Stomach (tissue), 4 donors: ENCODE data around the gene PCDH7.

Experiments used
- POLR2AphosphoS5 ChIP-seq, 3 donors: sonication (generic); formaldehyde crosslinking; IDR thresholded peaks; one replicate each; pipeline ENCODE4 v1.6.1; 2016; ENCODE audit warnings: antibody characterized with exemption in 3 of 3
- TF ChIP-seq, protein P1 (sequence below), 7 experiments: fragments of 450-650 bp in 4 of 7; fragments of 200-600 bp in 3 of 7; sonication (generic) in 3 of 7; IDR thresholded peaks; one replicate each; pipeline ENCODE4 v1.5.1; 2016 to 2019; ENCODE audit warnings: antibody characterized with exemption in 7 of 7, control low read depth in 2 of 7, mild to moderate bottlenecking in 1 of 7

DNA sequence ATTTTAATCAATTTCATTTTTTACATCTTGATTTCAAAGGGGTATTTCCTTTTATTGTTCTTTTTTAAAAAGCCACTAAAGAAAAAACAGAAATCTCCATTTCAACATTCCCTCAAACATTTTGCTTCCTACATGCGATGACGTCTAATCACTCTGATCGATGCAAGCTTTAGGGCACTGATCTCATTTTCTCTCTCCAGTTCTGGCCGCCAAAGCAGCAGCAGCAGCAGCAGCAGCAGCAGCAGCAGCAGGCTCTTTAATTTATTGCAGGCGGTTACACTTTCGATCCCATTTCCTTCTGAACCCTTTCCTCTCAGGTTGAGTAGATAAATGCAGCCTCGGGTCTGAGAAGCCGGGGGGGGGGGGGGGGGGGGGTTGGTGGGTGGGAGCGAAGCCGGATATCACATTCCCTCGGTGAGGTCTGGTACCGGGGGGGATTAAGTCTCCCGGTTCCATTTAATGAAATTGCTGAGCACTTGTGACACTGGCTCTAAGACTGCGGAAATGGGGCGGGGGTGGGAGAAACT, 3.4 kb upstream of the PCDH7 start:
- TF ChIP-seq, protein P1, sequence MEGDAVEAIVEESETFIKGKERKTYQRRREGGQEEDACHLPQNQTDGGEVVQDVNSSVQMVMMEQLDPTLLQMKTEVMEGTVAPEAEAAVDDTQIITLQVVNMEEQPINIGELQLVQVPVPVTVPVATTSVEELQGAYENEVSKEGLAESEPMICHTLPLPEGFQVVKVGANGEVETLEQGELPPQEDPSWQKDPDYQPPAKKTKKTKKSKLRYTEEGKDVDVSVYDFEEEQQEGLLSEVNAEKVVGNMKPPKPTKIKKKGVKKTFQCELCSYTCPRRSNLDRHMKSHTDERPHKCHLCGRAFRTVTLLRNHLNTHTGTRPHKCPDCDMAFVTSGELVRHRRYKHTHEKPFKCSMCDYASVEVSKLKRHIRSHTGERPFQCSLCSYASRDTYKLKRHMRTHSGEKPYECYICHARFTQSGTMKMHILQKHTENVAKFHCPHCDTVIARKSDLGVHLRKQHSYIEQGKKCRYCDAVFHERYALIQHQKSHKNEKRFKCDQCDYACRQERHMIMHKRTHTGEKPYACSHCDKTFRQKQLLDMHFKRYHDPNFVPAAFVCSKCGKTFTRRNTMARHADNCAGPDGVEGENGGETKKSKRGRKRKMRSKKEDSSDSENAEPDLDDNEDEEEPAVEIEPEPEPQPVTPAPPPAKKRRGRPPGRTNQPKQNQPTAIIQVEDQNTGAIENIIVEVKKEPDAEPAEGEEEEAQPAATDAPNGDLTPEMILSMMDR (IDR thresholded peaks at IDR 0.05) = no peak
- TF ChIP-seq POLR2AphosphoS5 (IDR thresholded peaks at IDR 0.05) = no peak
